HG03354 (cell line): ENCODE measurements around the gene PLK4.
"Not testable (repeated sequence)": the region's sequence is repeated elsewhere in the genome, so short reads cannot be mapped to it uniquely, and the experiment has no call there.

ENCODE experiments used
- ATAC-seq: cut with Tn5 transposase; IDR thresholded peaks from one replicate; pipeline ENCODE4 v1.9.1; 2021; ENCODE audit warnings: mild to moderate bottlenecking; ENCODE audit not compliant: unreplicated experiment, poor library complexity, severe bottlenecking

The PLK4 gene

GRCh38 chr4:127896528-127896927 lies 15.8 kb downstream of the PLK4 start:
- ATAC-seq: no peak

- ATAC-seq: not testable (repeated sequence)
Observed at GRCh38 chr4:127899682-127900081, 19.0 kb downstream of the PLK4 start.

GRCh38 chr4:127905029-127905428 lies 24.3 kb downstream of the PLK4 start:
- no peak for ATAC-seq

- no peak for ATAC-seq
Observed at GRCh38 chr4:127916512-127916911, 35.8 kb downstream of the PLK4 start.

- no peak for ATAC-seq
Observed at GRCh38 chr4:127917151-127917550, 36.5 kb downstream of the PLK4 start.

- no peak for ATAC-seq
Observed at GRCh38 chr4:127920521-127920920, 39.8 kb downstream of the PLK4 start.

GRCh38 chr4:127922226-127922625 lies 41.5 kb downstream of the PLK4 start:
- ATAC-seq: no peak

GRCh38 chr4:127925720-127926119 lies 45.0 kb downstream of the PLK4 start:
- not testable (repeated sequence) for ATAC-seq

- no peak for ATAC-seq
Observed at GRCh38 chr4:127930175-127930574, 49.5 kb downstream of the PLK4 start.

GRCh38 chr4:127931836-127932235 lies 51.1 kb downstream of the PLK4 start:
- ATAC-seq: not testable (repeated sequence)

GRCh38 chr4:127936974-127937373 lies 56.3 kb downstream of the PLK4 start:
- ATAC-seq: no peak
